Left renal cortex interstitium (tissue), 4 donors: ENCODE results near the gene TSNAXIP1. TPM values are rescaled to one million over a fixed set of nuclear protein-coding genes. Genes with fewer than 3 reads are reported as not detected.
"Not testable (repeated sequence)": the region's sequence is repeated elsewhere in the genome, so short reads cannot be mapped to it uniquely, and the experiment has no call there.

ENCODE experiments used
- DNase-seq, 4 donors: peaks; one replicate each; pipeline ENCODE4 v3.0.0-alpha.2; 2013; ENCODE audit warnings: low read depth in 4 of 4, low spot score in 2 of 4, missing footprints in 1 of 4
- polyA plus RNA-seq, 4 donors: library from polyadenylated mRNA; unstranded; fragments of 120-200 nt; gene quantifications; one replicate each; pipeline ENCODE4 v1.2.1, GENCODE V29; 2013; ENCODE audit not compliant: insufficient read length in 4 of 4

TSNAXIP1 gene
- polyA plus RNA-seq, 4 donors, result 6.3 to 10.7 (median 7.7) TPM

DNA sequence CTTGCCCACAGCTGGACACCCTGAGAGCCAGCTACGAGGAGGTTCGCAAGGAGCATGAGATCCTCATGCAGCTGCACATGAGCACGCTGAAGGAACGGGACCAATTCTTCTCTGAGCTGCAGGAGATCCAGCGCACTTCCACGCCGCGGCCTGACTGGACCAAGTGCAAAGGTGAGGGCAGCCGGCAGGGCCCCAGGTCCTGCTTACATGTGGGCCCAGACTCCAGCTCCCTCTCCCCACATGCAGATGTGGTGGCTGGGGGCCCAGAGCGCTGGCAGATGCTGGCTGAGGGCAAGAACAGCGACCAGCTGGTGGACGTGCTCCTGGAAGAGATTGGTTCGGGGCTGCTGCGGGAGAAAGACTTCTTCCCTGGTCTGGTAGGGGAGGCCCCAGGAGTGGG, 19.2 kb downstream of the TSNAXIP1 start:
- DNase-seq, result no peak

DNA sequence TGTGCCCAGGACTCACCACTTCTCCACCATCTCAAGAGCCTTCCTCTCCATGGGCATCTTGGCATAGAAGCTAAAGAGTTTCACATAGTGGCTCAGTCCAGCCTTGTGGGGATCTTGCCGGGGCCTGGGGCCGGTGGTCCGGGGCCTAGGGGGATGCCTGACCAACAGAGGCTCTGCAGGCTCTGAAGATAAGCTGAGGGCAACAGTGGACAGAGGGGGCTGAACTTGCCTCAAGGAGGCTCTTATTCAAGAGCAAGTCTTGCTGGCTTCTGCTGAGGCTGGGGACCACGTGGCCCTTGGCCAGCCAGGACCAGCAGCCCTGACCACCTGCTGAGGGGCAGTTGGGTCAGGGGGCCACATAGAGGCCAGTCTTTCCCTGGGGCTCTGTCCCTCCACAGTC, 22.0 kb downstream of the TSNAXIP1 start:
- DNase-seq, result no peak

DNA sequence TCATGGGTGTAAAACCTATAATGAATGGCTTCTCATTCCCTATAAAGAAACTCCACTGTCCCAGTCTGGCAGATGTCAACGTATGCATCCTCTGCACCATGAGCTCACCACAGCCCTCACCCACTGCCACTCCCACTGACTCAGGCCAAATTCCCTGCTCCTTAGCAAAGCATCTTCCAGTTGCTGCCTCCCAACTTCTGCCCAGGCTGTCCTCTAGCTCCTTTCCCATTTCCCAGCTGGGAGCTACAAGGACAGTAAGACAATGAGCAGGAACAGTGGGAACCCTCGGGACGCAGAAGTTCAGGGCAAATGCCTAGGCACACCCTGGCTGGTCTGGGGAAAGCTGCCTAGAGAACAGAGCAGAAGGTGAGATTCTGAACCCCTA, 26.3 kb downstream of the TSNAXIP1 start:
- no peak for DNase-seq

DNA sequence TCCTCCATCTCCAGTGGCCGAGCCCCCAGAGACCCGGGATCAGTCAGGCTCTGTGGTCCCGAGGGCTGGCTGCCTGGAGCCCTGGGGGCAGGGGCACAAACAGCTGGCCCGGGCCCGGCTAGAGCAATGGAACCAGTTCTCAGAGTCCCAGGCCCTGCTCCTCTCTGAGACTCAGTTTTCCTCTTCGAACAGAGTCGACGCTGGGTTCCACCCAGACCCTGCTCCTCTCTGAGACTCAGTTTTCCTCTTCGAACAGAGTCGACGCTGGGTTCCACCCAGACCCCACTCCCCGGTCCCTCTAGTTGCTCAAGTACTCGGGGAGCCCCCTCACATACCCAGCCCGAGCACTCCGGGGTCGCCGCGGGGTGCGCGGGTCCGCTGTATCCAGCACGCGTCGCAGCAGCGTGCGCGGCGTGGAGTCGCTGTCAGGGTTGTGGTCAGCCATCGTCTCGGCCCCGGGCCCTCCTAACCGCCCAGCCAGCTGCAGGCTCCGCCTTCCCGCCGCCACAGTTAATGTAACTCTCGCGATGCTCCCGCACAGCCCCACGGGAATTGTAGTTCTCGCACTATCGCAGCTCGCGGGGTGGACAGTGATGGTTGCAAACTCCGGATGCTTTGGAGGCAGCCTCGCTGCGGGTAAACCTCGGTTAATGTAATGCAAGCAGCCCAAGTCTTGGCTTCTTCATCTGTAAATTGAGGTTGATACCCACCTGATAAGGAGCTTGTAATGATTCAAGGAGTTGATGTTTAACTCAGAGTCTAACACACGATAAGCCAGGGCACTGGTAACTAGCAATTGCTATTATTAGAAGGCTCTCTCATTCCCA, 26.9 kb downstream of the TSNAXIP1 start:
- DNase-seq, result peak in 2 of 4 donors; percentile 84 to 94

DNA sequence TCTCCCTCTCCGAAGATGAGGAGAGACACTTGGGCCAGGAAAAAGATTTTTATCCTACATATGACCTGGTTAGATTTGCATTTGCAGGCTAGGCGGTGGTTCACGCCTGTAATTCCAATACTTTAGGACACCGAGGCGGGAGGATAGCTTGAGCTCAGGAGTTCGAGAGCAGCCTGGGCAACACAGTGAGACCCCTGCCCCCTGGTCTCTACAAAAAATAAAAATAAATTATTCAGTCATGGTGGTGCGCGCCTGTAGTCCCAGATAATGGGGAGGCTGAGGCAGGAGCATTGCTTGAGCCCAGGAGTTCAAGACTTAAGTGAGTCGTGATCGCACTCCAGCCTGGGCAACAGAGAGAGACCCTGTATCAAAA, 27.5 kb downstream of the TSNAXIP1 start:
- DNase-seq, result no peak

DNA sequence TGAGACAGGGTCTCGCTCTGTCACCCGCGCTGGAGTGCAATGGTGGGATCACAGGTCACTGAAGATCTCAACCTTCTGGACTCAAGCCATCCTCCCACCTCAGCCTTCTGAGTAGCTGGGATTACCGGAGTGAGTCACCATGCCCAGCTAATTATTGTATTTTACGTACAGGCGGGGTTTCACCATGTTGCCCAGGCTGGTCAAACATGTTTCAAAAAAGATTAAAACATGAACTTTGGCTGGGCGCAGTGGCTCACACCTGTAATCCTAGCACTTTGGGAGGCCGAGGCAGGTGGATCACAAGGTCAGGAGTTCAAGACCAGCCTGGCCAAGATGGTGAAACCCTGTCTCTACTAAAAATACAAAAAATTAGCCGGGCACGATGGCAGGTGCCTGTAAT, 30.5 kb downstream of the TSNAXIP1 start:
- DNase-seq, result not testable (repeated sequence)

DNA sequence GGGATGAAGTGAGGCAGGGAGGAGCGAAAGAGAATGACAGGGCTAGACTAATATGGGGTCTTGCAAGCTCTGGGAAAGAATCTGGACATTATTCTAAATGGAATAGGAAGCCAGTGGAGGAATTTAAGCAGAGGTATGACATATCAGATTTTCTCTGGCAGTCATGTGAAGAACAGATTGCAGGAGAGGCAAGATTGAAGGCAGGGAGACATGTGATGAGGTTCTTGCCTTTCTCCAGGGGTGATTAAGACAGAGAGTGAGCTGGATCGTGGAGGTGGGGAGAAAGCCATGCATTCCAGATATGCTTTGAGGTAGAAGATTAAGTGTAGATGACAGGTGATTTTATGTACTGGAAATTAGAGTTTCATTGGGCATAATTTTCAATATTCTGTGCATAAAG, 31.1 kb downstream of the TSNAXIP1 start:
- no peak for DNase-seq

DNA sequence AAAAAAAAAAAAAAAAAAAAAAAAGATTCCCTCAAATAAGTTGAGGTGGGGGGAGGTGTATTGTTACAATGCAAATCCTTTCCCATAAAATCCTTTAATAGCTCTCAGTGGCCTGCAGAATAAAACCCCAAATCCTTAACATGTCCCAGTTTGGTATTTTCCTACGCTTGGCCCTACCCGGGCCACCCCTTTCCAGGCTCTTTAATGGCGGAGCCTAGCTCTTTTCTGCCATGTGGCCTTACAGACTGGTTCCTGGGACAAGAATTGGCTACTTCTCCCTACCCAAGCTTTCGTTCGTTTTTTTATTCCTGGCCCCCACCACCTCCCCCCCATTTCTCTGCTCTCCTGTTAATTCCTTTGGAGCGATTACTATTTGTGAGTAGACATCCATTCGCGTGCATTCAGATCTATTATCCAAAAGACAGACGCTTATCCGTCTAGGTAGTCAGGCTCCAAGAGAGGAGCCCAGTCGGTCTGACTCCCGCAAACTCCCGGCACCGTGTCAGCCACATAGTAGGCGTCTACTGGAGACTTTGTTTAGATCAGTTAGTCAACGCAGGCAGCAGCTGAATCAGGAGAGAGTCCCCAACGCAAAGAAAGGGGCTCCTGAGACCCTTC, 34.6 kb downstream of the TSNAXIP1 start:
- no peak for DNase-seq

DNA sequence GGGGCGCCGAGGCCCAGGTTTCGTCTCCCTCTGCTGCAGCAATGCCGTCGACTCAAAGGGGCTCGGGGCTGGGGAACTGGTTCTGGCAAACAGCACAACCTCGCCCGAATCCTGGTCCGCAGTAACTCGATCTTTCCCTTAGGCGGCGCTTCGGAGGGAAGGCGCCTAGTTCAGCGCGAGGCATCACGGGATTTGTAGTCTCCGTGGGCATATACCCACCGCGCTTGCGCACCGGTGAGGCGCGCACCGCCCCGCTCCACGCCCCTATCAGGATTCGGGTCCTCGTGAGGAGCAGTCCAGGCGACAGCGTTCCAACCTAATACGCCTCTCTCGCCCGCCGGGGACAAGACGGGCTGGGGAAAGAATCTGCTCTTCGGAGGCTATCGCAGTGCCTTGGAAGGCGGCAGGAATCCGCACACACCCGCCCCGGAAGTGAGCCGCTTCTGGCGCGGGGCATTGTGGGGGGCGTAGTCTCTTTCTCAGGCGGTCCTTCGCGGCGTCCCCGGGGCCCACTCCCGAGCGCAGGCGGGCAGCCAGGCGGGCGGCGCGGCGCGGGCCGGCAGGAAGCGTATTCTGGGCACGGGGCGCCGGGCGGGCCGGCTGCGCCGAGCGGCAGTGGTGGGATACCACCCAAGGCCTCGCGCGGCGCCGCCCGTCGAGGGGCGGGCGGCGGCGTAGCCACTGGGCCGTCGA, 35.3 kb downstream of the TSNAXIP1 start, which contains the start of gene THAP11:
TSS of gene THAP11 (plus strand) at position 505 of the 693 bp plus-strand sequence. CDS start 235 bp downstream, outside the sequence.
- peak; percentile 88 to 96 (median 94) for DNase-seq

DNA sequence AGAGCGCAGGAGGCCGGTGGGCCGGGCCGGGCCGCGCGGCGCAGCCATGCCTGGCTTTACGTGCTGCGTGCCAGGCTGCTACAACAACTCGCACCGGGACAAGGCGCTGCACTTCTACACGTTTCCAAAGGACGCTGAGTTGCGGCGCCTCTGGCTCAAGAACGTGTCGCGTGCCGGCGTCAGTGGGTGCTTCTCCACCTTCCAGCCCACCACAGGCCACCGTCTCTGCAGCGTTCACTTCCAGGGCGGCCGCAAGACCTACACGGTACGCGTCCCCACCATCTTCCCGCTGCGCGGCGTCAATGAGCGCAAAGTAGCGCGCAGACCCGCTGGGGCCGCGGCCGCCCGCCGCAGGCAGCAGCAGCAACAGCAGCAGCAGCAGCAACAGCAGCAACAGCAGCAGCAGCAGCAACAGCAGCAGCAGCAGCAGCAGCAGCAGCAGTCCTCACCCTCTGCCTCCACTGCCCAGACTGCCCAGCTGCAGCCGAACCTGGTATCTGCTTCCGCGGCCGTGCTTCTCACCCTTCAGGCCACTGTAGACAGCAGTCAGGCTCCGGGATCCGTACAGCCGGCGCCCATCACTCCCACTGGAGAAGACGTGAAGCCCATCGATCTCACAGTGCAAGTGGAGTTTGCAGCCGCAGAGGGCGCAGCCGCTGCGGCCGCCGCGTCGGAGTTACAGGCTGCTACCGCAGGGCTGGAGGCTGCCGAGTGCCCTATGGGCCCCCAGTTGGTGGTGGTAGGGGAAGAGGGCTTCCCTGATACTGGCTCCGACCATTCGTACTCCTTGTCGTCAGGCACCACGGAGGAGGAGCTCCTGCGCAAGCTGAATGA, 36.0 kb downstream of the TSNAXIP1 start:
- DNase-seq, result no peak

DNA sequence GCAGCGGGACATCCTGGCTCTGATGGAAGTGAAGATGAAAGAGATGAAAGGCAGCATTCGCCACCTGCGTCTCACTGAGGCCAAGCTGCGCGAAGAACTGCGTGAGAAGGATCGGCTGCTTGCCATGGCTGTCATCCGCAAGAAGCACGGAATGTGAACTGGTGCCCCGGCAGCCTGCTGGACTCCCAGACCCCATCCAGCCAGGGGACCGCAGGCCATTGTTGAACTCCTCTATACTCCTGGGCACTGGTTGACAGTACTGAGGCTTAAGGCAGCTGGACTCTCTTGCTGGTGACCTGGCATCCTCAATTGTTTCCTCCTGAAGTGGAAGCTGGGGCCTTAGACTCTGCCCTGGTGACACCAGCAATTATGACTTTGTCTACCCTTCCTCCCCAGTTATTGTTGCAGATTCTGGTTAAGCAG, 36.7 kb downstream of the TSNAXIP1 start:
- no peak for DNase-seq

DNA sequence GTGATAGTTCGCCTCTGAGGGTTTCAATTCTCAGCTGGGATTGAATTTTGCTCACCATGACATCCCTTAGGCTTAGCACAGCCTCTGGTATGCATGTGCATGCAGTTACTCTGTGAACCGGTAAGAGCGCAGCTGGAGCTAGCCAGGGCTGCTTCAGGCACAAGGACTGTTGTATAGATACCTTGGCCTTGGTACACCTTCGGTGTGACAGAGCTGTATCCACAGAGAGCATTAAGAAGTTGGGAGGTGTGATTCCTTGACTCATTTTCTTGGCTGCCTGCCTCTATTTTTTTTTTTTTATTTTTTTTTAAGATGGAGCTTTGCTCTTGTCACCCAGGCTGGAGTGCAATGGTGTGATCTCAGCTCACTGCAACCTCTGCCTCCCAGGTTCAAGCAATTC, 37.8 kb downstream of the TSNAXIP1 start:
- DNase-seq, result no peak

DNA sequence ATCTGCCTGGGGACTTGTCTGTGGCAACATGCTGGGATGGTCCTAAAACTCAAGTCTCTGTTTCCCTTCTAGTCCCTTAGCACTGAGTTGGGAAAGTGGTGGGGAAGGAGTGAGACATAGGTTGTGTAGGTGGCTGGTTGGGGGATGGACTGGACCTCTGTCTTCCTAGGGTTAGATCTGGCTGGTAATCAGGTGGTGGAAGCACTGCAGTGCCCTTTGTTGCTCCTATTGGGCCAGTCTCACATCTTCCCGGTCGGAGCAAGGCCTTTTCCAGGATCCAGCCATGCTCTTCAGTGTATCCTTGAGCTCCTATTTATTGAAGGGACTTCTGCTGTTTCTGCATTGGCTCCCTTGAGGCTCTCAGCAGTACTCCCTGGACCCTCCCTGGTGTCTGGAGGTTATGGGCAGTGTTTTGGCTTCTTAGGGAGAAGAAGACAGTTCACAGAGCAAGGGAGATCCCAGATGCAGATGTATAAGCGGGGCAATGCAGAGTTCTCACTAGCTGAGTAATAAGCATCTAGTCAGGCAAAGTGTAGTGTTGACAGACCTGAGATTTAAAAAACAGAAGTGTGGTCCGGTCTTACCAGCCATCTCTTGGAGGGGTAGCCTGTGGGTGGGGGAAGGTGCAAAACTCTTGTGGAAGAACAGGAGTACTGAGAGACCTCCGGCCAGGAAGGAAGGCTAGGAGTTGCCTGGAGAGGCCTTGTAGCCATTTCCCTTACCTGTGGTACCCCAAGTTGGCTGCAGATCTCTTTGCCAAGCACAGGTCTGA, 38.8 kb downstream of the TSNAXIP1 start:
- no peak for DNase-seq

DNA sequence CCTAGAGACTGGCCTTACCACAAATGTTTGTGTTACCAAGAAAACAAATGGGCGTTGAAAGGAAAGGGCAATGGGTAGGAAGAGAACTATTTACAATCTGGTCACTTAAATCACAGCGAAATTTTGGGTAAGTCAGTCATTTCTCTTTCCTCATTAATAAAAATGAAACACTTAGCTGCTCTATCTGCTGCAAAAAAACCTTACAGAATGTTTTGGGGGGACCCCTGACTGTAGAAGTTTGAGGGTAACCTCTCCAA, 39.3 kb downstream of the TSNAXIP1 start:
- no peak for DNase-seq

DNA sequence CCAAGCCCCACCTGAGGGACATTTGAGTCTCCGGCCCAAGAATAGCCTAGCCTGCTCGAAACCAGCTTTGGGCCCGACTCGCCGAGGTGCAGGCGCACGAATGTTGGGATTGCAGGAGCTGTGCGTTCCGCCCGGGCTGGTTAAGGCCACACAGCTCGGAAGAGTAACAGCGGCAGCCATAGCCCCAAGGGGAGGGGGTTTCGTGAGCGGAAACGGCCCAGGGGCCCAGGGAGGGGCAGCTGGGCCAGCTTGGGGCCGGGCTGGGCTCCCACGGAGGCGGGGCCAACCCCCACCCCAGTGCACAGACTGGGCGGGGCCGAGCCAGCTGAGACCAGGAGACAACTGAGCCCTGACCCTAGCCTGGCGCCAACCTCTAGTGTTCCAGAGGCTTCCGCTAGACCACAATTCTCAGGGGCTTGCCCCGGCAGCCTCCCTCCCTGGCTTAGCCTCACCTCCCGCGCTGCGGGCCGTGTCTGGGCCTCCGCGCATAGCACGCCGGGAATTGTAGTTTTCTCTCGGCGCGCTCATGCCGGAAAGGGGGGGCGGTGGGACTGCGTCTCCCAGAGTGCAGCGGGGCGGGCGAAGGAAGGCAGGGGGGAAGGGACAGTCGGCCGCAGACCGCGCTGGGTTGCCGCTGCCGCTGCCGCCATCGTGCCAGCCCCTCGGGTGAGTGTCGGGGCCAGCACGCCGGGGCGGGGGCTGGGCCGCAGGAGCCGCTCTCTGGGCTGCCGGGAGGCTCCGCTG, 39.8 kb downstream of the TSNAXIP1 start, which contains the start of gene NUTF2:
TSS of gene NUTF2 (plus strand) at position 614 of the 744 bp plus-strand sequence. CDS start 18,198 bp downstream, outside the sequence.
- DNase-seq, result peak; percentile 86 to 96 (median 94)

DNA sequence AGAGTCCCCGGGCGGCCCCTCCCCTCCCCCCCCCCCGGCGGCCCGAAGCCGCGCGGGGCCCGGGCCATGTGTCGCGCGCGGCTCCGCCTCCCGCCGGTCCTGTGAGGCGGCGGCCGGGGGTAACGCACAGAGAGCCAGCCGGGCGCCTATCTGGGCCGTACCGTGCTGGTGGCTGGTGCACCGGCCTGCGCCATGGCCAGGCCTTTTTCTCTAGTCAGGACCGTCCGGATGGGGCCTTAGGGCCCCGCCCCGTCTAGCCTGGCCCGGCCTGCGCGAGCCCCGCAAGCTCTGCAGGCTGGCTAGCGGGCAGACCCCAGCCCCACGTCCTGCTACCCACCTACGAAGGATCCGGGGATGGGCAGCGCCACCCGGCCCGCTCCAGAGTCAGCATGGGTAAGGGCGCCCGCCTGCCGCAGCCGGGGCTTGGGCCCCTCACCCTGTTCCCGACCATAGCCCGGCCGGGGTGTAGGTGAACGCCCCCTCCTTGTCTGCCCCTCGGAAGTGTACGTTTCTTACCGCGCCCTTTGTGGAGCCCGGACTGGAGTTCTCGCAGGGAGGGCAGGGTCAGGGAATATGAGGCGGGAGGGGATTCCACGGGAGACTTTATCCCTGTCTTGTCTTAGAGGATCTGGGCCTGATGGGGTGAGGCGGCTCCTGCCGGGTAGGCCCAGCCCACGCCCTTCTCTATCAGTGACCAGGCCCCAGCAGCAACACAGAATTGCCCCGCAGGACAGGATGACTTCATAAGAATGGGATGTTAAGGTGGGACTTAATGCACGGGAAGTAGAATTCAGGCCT, 40.6 kb downstream of the TSNAXIP1 start, which contains the start of gene CENPT:
TSS of gene CENPT (minus strand) at position 630 of the 798 bp plus-strand sequence. CDS start 13,834 bp downstream, outside the sequence.
- no peak for DNase-seq

DNA sequence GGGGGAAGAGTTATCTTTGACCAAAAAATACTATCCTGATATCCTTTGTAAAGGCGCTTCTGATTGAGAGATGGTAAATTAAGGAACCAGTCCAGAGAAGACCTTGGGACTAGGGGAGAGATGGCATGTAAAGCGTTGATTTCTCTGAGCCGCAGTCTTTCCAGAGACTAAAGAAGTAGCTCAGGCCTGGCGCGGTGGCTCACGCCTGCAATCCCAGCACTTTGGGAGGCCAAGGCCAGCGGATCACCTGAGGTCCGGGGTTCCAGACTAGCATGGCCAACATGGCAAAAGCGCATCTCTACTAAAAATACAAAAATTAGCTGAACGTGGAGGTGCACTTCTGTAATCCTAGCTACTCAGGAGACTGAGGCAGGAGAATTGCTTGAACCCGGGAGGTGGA, 41.4 kb downstream of the TSNAXIP1 start:
- no peak for DNase-seq

DNA sequence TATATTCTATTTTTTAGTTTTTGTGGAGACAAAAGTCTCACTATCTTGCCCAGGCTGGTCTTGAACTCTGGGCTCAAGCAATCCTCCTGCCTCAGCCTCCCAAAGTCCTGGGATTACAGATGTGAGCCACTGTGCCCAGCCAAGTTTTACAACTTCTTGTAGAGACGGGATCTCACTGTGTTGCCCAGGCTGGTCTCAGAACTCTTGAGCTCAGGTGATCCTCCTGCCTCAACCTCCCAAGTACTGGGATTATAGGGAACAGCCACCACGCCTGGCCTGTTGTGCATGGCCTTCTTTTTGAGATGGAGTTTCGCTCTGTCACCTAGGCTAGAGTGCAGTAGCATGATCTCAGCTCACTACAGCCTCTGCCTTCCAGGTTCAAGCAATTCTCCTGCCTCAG, 47.0 kb downstream of the TSNAXIP1 start:
- no peak for DNase-seq
